ENCODE data around the gene TRAFD1. TPM values are rescaled to one million over a fixed set of nuclear protein-coding genes. Genes with fewer than 3 reads are reported as not detected.

The TRAFD1 gene
- polyA plus RNA-seq, 4 donors = 36.7 to 45.4 (median 39.1) TPM

DNA sequence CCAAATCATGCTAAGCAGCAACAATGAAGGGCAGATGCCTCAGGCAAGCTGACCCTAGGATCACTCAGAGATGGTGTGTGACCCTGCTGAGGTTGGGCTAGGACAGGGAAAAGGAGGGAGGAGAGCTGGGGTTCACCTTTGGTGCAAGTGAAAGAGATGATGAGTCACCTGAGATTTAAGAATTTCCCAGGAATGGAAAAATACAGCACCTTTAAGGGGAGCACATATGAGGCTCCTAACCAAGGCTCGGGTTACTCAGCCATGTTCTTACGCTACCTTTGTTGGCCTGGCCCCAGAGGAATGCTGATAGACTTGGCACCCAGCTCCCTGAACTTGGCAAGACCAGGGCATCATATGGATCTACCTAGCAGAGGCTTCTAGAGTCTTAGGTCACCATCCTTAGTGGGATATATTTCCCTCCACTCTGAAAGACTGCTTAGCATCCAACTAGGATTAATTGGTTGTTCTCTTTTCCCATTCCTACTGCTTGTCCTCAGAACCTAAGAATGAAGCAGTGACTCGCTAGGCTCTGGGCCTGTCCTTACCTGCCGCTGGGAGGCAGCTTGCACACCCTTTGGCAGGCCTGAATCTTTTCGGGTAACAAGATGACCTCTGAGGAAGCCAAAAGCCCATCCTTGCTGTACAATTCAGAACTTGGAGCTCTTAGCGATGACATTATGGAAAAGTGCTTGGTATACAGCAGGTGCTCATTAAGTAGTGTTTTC is 12.8 kb upstream of the TRAFD1 start:
- DNase-seq (ENCODE audit: low read depth in 4 of 4, low spot score in 2 of 4) = no peak

GRCh38 chr12:112115259-112116045 is 9.9 kb upstream of the TRAFD1 start:
- no peak for DNase-seq (ENCODE audit: low read depth in 4 of 4, low spot score in 2 of 4)

- DNase-seq (ENCODE audit: low read depth in 4 of 4, low spot score in 2 of 4) = no peak
These were observed 8.9 kb upstream of the TRAFD1 start for GRCh38 chr12:112116232-112117060.

GRCh38 chr12:112117685-112118084 is 7.7 kb upstream of the TRAFD1 start:
- DNase-seq (ENCODE audit: low read depth in 4 of 4, low spot score in 2 of 4) = no peak

DNA sequence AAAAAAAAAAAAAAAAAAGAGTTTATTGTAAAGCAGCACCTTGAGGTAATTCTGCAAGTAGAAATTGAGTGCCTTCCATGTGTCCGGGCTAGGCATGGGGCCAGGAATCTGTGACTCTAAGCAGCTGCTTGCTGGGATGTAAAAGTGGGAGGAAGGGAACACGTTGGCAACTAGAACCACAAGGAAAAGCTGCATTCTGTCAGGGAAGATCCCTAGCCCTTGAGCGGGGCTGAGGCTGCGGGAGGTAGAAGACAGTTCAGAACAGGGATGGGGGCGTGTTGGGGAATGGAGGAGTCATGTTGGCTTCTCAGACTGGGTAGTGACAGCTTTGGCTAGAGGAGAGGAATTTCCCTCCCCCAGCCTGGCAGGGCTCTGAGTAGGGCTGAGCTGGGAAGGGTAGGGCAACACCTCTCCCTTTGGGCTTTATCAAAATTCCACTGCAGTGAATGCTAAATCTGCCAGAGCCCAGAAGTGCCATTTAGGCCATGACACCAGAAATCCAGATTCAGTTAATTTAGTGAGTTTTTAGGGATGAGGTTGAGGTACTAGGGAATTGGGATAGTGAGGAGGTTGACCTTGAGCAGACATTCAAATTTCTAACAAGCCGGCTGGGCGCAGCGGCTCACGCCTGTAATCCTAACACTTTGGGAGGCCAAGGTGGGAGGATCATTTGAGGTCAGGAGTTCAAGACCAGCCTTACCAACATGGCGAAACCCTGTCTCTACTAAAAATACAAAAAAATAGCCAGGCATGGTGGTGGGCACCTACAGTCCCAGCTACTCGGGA is 3.4 kb upstream of the TRAFD1 start:
- no peak for DNase-seq (ENCODE audit: low read depth in 4 of 4, low spot score in 2 of 4)

GRCh38 chr12:112122823-112123690 is 2.3 kb upstream of the TRAFD1 start:
- DNase-seq (ENCODE audit: low read depth in 4 of 4, low spot score in 2 of 4) = no peak

- no peak for DNase-seq (ENCODE audit: low read depth in 4 of 4, low spot score in 2 of 4)
These were observed 476 bp upstream of the TRAFD1 start for GRCh38 chr12:112124918-112125249.

- no peak for DNase-seq (ENCODE audit: low read depth in 4 of 4, low spot score in 2 of 4)
These were observed 659 bp downstream of the TRAFD1 start for GRCh38 chr12:112126000-112126438.

GRCh38 chr12:112126911-112127310 is 1.6 kb downstream of the TRAFD1 start:
- no peak for DNase-seq (ENCODE audit: low read depth in 4 of 4, low spot score in 2 of 4)

- no peak for DNase-seq (ENCODE audit: low read depth in 4 of 4, low spot score in 2 of 4)
These were observed 5.2 kb downstream of the TRAFD1 start for GRCh38 chr12:112130441-112130998.

- DNase-seq (ENCODE audit: low read depth in 4 of 4, low spot score in 2 of 4) = no peak
These were observed 6.3 kb downstream of the TRAFD1 start for GRCh38 chr12:112131686-112132085.

DNA sequence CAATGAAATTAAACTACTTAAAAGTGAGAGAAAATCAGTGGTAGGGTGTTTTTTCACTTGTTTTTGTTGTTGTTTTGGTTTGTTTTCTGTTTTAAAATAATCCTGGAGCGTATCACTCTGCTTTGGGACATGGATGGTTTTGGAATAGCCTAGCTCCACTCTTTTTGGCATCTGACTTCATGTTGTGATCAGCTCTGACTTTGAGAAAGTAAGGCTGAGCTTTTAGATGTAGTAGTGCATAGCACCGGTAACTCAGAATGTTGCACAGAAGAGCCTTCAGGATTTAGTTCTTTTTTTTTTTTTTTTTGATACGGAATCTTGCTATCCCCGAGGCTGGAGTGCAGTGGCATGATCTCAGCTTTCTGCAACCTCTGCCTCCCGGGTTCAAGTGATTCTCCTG is 8.1 kb downstream of the TRAFD1 start:
- no peak for DNase-seq (ENCODE audit: low read depth in 4 of 4, low spot score in 2 of 4)

DNA sequence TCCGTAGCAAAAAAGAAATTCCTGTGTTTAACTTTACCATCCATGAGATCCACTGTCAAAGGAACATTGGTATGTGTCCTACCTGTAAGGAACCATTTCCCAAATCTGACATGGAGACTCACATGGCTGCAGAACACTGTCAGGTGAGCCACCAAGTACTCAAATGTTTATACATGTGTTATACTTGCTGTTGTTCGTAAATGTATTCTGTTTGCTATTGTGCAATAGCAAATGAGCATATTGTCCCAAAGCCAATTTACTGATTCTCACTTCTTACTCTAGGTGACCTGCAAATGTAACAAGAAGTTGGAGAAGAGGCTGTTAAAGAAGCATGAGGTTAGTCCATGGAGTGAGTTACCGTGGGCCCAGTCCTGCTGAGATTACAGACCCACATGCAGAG is 9.4 kb downstream of the TRAFD1 start:
- DNase-seq (ENCODE audit: low read depth in 4 of 4, low spot score in 2 of 4) = no peak

- DNase-seq (ENCODE audit: low read depth in 4 of 4, low spot score in 2 of 4) = no peak
These were observed 15.4 kb downstream of the TRAFD1 start for GRCh38 chr12:112140728-112141127.

DNA sequence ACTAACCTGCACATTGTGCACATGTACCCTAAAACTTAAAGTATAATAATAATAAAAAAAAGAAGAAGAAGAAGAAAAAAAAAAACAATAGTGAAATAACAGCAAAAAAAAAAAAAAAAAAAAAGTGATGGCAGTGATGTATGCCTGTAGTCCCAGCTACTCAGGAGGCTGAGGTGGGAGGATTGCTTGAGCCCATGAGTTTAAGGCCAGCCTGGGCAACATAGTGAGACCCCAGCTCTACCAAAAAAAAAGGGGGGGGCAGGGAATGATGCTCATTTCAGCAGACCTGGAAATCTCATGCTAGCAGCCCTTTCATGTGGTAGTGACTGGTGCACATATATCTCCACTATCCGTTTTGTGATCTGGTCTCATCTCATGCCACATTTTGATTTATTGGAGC is 20.8 kb downstream of the TRAFD1 start:
- DNase-seq (ENCODE audit: low read depth in 4 of 4, low spot score in 2 of 4) = no peak

DNA sequence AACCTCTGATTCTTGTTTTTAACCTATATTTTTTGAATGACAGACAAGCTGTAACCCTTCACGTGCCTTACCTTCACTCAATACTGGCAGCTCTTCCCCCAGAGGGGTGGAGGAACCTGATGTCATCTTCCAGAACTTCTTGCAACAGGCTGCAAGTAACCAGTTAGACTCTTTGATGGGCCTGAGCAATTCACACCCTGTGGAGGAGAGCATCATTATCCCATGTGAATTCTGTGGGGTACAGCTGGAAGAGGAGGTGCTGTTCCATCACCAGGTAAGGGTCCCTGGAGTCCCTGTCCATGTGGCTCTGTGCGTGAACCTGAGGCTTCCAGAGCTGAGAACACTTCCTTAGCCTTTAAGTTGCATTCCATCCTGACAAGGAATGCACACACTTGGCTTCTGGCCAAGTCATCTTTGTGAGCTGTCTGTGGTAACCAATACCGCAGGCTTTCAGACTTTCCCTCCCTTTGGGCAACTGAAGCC is 22.7 kb downstream of the TRAFD1 start:
- DNase-seq (ENCODE audit: low read depth in 4 of 4, low spot score in 2 of 4) = no peak

GRCh38 chr12:112149596-112149995 is 24.2 kb downstream of the TRAFD1 start:
- DNase-seq (ENCODE audit: low read depth in 4 of 4, low spot score in 2 of 4) = no peak

- no peak for DNase-seq (ENCODE audit: low read depth in 4 of 4, low spot score in 2 of 4)
These were observed 26.6 kb downstream of the TRAFD1 start for GRCh38 chr12:112151766-112152541.
